Adipocyte (in vitro differentiated cells): Measurements from ENCODE around the gene GAB3.
"Not testable (repeated sequence)": the region's sequence is repeated elsewhere in the genome, so short reads cannot be mapped to it uniquely, and the experiment has no call there.

ENCODE experiments used
- DNase-seq: peaks from one replicate; pipeline ENCODE4 v3.0.0-alpha.2; 2015; ENCODE audit warnings: low read depth
- H3K27me3 ChIP-seq: replicated peaks from 2 replicates; pipeline ENCODE4 v1.7.0; 2013; ENCODE audit warnings: mild to moderate bottlenecking, low read length, moderate library complexity; ENCODE audit not compliant: control insufficient read depth, insufficient read depth
- H3K36me3 ChIP-seq: 2 replicates; pipeline ENCODE4 v1.7.0; 2013; ENCODE audit warnings: low read length, mild to moderate bottlenecking, moderate library complexity; ENCODE audit not compliant: control insufficient read depth, insufficient read depth, severe bottlenecking
- H3K4me1 ChIP-seq: 2 replicates; pipeline ENCODE4 v1.7.0; 2013; ENCODE audit warnings: mild to moderate bottlenecking, low read length, moderate library complexity; ENCODE audit not compliant: control insufficient read depth, insufficient read depth
- H3K4me3 ChIP-seq: 2 replicates; pipeline ENCODE4 v1.7.0; 2013; ENCODE audit warnings: mild to moderate bottlenecking, low read length, moderate library complexity
- H3K9ac ChIP-seq: 2 replicates; pipeline ENCODE4 v1.7.0; 2013; ENCODE audit warnings: mild to moderate bottlenecking, low read length, moderate library complexity
- H3K9me3 ChIP-seq: 2 replicates; pipeline ENCODE4 v1.7.0; 2013; ENCODE audit warnings: mild to moderate bottlenecking, low read length, moderate library complexity; ENCODE audit not compliant: control insufficient read depth

Gene GAB3

GRCh38 chrX:154653413-154653812, 97.5 kb downstream of the GAB3 start, which contains the start of gene CTAG2:
Gene CTAG2, minus strand, starts transcription at chrX:154653579. Its CDS starts 64 bp downstream, at chrX:154653515.
- not testable (repeated sequence) for DNase-seq, H3K9ac ChIP-seq, H3K4me3 ChIP-seq, H3K36me3 ChIP-seq, H3K9me3 ChIP-seq, H3K4me1 ChIP-seq, H3K27me3 ChIP-seq

- H3K4me3 ChIP-seq: no peak overlapping the region
- H3K9ac ChIP-seq: no peak overlapping the region
- no peaks in the 10 kb centered on the region for H3K9me3 ChIP-seq
- no peaks in the 10 kb centered on the region for H3K36me3 ChIP-seq
- H3K27me3 ChIP-seq: no peaks in the 10 kb centered on the region
- no peaks in the 10 kb centered on the region for H3K4me1 ChIP-seq
- DNase-seq: no peak
Observed at GRCh38 chrX:154653048-154653401, 97.9 kb downstream of the GAB3 start.

DNA sequence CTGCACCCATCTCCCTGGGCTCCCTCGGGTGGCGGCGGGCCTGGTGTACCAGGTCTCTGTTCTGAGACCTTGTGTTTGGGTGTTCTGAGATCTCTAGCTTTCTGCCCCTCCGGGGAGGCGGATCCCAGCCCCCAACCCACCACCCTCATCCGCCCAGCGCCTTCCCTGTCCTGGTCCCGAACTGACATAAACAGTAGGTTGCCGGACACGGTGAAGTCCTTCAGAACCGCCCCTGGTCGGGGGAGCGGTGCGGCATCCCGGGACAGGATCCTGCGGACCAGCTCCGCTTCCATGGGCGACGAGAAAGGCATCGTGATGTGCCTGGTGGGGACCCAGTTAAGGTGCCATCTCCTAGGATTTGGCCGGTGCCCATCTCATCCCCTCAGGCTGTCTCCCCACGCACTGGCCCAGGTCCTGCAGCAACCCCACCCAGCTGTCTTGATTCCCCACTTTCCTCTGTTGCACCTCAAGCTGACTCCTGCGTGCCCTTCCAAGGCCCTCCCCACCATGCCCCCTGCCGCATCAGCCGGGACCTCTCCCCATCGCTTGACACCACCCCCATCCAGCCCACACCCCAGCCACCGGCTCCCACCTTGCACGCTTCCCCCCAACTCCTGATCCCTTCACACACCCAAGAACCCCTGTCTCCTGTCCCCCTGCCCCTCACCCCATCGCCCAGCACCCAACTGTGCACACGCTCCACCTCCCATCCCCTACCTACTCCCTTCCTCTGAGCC, 98.4 kb downstream of the GAB3 start:
- Histone ChIP-seq H3K9ac (no peak overlapping the region), H3K4me3 (no peak overlapping the region), H3K9me3 (no peaks in the 10 kb centered on the region), H3K4me1 (no peaks in the 10 kb centered on the region), H3K36me3 (no peaks in the 10 kb centered on the region), H3K27me3 (no peaks in the 10 kb centered on the region)
- no peak for DNase-seq

DNA sequence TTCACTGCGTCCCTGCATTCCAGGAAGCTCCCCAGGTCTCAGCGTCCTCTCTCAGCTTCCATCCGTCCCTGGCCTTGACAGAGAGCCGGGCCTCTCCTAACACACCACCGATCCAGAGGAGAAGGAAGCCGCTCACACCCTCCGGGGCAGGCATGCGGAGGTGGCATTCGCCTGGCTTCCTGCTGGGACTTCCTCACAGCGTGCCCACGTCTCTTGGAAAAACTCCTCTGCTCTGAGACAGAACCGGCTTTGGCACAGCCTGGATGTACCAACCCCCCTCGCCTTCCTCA, 100.7 kb downstream of the GAB3 start:
- Histone ChIP-seq H3K9me3 (no peaks in the 10 kb centered on the region), H3K4me1 (no peaks in the 10 kb centered on the region), H3K27me3 (no peaks in the 10 kb centered on the region), H3K9ac (no peak overlapping the region), H3K4me3 (no peak overlapping the region), H3K36me3 (no peaks in the 10 kb centered on the region)
- no peak for DNase-seq

DNA sequence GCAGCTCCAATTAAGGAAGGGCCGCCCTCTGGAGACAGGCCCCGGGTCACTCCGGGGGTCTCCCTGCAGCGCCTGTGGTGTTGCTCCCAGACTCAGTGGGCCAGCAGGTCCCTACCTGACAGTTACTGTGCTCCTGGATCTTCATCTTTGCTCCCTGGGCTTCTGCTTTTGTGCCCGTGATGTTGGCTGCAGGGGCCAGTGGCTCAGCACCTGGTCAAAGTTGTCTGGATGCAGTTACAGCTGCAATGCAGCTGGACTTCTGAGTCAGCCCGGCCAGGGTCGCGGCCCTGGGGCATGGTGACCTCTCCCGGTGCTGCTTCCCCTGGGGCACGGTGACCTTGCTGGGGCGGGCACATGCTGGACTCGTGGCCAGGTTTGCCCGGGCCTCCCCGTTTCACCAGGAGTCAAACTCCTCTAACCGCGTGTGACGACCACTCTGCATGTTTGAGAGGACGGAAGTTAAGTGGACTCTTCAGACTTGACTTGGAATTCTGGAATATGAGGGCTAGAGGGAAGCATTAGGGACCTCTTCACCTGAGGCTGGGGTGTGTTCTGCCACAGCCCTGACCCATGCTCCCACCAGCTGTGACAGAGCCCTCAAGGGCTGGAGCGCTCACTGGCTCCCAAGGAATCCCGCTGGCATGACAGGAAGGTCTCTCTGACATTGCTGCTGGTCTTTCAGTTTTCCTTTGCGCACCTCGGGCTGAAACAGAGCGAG, 101.2 kb downstream of the GAB3 start:
- no peak for DNase-seq

DNA sequence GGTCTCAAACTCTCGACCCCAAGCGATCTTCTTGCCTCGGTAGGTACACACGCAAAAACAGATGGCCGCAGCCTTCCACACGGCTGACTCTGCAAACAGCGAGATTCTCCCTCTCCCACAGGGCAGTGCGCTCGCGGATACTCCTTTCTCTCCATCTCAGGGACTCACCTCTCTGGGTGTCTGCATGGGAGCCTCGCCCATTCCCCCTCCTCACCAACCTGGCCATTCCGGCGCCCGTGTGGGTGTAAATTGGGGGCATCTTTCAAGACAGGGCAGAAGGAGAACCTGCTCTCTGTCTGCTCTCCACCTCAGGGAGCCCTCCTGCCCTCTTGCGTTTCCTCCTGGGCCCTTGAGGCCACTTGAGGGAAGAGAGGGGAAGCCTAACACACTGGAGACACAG, 101.9 kb downstream of the GAB3 start:
- Histone ChIP-seq H3K4me3 (no peak overlapping the region), H3K27me3 (no peaks in the 10 kb centered on the region), H3K36me3 (no peaks in the 10 kb centered on the region), H3K4me1 (no peaks in the 10 kb centered on the region), H3K9ac (no peak overlapping the region), H3K9me3 (no peaks in the 10 kb centered on the region)
- DNase-seq: no peak

More for the DNA sequence above, 101.2 kb downstream of the GAB3 start:
- Histone ChIP-seq H3K4me3 (no peak overlapping the region), H3K9ac (no peak overlapping the region), H3K36me3 (no peaks in the 10 kb centered on the region), H3K9me3 (no peaks in the 10 kb centered on the region), H3K27me3 (no peaks in the 10 kb centered on the region), H3K4me1 (no peaks in the 10 kb centered on the region)

DNA sequence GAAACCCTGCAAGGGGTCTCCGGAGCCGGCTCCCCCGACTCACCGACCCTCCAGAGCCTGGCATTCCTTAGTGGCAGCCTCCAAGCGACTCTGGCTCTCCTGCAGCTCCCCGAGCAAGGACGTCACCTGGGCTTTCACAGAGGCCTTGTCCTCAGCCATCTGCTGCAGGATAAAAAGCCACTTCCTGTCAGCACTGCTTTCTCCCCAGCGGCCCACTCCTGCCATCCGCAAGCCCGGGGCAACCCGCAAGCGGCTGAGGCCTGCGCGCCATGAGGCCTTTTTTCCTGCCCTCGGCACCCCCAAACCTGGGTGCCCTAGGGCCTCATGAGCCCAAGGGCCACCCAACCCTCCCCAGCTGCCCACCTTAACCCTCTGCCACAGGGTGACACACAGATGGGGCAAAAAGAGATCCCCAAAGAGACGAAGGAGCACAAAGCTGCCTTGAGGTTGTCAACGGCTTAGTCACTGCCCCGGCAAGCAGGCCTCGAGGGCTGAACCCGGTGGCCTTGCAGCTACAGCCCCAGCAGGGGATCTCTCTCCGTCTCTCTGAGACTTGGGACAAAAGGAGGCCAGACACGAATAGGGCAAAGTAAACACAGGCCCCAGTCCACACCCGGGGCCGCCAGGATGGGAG, 105.0 kb downstream of the GAB3 start:
- H3K4me3 ChIP-seq, H3K9me3 ChIP-seq, H3K27me3 ChIP-seq, H3K4me1 ChIP-seq, DNase-seq, H3K9ac ChIP-seq, H3K36me3 ChIP-seq: not testable (repeated sequence)

DNA sequence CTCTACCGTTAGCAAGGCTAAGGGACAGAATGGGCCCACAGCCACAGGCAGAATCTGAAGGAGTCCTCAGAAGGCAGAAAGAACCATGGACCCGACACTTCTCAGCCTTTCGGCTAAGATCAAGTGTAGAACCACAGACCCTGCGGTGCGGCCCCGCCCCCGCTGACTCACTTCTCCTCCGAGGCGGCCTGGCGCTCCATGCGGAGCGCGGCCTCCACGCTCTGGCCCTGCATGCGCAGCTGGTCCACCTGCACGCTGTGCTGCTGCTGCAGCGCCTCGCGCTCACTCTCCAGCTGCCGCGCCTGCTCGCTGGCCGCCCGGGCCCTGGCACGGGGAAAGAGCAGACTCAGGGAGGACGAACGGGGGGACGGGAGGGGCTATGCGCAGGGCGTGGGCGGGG, 107.2 kb downstream of the GAB3 start:
- not testable (repeated sequence) for H3K4me1 ChIP-seq, H3K27me3 ChIP-seq, H3K9ac ChIP-seq, DNase-seq, H3K9me3 ChIP-seq, H3K4me3 ChIP-seq, H3K36me3 ChIP-seq

DNA sequence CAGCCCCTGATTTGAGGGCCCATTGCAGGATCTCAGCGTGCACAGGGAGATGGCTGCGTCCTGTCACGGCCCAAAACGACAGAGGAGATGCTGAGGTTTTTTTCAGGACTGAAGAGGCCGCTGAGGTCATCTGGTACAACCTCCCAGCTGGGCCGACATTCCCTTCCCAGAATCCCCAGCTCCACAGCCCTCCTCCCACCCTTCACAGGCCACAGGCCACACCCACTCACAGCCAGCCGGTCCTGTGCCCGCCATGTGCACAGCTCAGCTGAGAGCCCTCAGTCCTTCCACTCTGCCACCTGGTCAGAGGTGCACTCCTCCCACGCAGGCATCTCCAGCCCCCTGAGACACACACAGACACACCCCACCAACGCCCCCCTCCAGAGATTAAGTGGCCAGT, 109.1 kb downstream of the GAB3 start:
- H3K36me3 ChIP-seq, H3K27me3 ChIP-seq, DNase-seq, H3K4me1 ChIP-seq, H3K9me3 ChIP-seq, H3K4me3 ChIP-seq, H3K9ac ChIP-seq: not testable (repeated sequence)

GRCh38 chrX:154633661-154634060, 117.2 kb downstream of the GAB3 start:
- H3K9me3 ChIP-seq, H3K36me3 ChIP-seq, H3K4me1 ChIP-seq, H3K9ac ChIP-seq, H3K27me3 ChIP-seq, H3K4me3 ChIP-seq, DNase-seq: not testable (repeated sequence)

DNA sequence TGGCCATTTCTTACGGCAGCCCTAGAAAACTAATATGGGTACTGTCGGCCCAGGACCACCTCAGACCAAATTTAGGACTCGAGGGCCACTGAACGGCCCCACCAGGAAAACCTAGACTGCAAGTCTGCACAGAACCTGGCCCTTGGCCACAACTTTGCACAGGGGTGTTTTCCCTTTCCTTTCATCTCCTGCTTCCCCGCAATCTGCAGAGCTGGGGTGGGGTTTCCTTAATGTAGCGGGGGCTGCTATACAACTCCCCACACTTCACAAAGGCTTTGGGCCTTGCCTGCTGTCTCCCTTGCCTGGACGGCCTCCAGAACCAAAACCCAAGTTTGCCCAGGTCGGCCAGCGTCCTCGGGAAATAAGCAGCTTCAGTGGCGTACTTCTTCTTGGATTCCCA, 119.9 kb downstream of the GAB3 start:
- H3K9ac ChIP-seq, H3K9me3 ChIP-seq, H3K36me3 ChIP-seq, H3K4me1 ChIP-seq, H3K4me3 ChIP-seq, DNase-seq, H3K27me3 ChIP-seq: not testable (repeated sequence)
